ENCODE results near the gene MPZL3.
"Not testable (repeated sequence)": the region's sequence is repeated elsewhere in the genome, so short reads cannot be mapped to it uniquely, and the experiment has no call there.

MPZL3 gene

DNA sequence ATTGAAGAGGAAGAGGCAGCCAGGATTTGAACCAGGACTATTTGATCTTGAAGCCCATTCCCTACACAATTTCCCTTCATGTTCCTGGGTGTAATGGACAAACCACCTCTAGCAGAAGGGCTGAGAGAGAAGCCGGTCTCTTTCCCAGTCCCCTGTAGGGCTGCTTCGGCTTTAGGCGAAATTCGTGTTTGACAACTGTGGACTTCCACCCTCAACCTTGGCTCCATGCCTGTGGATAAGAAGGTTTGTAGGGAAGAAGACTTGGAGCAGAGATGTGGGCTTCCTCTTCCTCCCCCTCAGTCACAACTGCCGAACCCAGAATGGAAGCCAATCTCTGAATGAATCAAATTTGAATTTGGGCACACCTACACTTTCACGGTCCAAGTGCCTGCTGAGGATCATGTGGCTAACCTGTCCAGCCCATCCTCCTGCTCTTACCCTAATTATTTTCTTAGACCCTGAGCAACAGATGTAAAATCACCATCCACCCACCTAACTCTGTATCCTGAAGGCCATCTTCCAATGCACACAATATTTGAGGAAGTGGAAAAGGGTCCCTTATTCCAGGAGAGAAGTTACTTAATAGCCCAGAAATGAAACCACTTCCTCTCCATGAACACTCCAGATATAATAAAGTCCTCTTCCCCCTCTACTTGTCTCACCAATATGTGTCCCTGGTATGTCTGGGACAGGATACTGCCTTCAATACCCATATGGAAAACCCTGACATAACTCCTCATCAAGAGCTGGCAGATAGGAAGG, 65.6 kb downstream of the MPZL3 start:
- DNase-seq (ENCODE audit: low read depth in 2 of 3, low spot score in 2 of 3), result no peak

DNA sequence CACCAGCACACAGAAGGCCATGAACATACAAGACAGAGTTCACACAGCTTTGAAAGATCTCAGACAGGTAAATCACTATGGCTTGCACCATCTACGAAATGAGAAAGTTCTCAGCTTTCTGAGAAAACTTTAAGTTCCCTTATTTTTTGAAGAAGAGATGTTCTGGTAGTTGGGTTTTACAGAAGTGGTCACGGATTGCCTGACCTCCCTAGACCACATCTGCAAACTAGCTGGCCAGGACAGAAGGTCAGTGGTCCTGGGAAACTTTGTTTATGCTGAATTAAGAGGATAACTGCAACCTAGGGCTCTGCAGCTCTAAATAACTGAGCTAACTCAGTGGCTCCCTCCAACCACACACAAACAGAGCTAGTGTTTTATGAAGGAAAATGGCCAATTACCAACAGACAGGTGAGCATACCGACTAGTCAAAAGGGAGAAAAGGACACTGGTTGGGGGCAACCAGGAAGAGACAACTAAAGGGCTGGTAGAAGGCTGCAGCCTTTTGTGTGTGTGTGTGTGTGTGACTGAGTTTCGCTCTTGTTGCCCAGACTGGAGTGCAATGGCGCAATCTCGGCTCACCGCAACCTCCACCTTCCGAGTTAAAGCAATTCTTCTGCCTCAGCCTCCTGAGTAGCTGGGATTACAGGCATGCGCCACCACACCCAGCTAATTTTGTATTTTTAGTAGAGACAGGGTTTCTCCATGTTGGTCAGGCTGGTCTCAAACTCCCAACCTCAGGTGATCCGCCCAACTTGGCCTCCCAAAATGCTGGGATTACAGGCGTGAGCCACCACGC, 67.2 kb downstream of the MPZL3 start:
- DNase-seq (ENCODE audit: low read depth in 2 of 3, low spot score in 2 of 3), result no peak

DNA sequence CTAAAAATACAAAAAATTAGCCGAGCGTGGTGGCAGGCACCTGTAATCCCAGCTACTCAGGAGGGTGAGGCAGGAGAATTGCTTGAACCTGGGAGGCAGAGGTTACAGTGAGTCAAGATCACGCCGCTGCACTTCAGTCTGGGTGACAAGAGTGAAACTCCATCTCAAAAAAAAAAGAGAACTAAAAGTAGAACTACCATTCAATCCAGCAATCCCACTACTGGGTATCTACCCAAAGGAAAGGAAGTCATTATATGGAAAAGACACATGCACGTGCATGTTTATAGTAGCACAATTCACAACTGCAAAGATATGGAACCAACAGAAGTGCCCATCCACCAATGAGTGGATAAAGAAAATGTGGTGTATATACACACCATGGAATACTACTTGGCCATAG, 68.5 kb downstream of the MPZL3 start:
- not testable (repeated sequence) for DNase-seq (ENCODE audit: low read depth in 2 of 3, low spot score in 2 of 3)

DNA sequence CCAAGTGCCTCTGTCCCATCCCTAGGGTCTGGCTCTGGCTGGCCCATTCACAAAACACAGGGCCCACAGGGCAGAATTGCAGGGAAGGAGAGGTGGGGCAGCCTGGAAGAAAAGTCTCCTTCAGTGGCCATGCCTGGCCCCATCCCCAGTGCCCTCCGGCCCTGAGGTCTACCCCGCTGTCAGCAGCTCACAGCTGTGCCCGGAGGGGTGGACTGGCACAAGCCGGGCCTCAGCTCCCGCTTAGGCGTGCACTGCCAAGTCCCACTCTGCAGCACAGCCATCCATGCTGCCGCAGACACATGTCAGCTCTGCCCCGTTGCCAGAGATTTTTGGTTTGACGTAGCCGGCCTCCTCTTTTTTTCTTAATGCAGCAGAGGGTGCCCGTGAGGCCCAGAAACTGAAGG, 71.9 kb downstream of the MPZL3 start:
- no peak for DNase-seq (ENCODE audit: low read depth in 2 of 3, low spot score in 2 of 3)

DNA sequence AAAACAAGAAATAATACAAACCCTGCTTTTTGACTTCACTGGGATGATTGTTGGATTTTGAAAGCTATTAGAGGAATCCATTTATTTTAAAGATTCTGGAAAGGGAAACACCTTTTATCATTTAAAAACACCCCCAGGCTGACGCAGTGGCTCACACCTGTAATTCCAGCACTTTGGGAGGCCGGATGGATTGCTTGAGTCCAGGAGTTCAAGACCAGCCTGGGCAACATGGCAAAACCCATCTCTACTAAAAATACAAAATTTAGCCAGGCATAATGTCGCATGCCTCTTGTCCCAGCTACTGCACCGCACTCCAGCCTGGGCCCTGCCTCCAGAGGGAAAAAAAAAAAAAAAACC, 75.4 kb downstream of the MPZL3 start:
- no peak for DNase-seq (ENCODE audit: low read depth in 2 of 3, low spot score in 2 of 3)

Measured in activated CD8-positive, alpha-beta memory T cell treated with anti-CD3 and anti-CD28 coated beads for 48 hours (primary cell).